ENCODE measurements around the gene FKBP2. TPM values are rescaled to one million over a fixed set of nuclear protein-coding genes. Genes with fewer than 3 reads are reported as not detected.

The FKBP2 gene
- total and polyA plus RNA-seq, 2 of the 13 experiments (the other 11 are each of a cell fraction or from before 2014, with no cell fraction given), result 30.1 to 53.3 TPM

DNA sequence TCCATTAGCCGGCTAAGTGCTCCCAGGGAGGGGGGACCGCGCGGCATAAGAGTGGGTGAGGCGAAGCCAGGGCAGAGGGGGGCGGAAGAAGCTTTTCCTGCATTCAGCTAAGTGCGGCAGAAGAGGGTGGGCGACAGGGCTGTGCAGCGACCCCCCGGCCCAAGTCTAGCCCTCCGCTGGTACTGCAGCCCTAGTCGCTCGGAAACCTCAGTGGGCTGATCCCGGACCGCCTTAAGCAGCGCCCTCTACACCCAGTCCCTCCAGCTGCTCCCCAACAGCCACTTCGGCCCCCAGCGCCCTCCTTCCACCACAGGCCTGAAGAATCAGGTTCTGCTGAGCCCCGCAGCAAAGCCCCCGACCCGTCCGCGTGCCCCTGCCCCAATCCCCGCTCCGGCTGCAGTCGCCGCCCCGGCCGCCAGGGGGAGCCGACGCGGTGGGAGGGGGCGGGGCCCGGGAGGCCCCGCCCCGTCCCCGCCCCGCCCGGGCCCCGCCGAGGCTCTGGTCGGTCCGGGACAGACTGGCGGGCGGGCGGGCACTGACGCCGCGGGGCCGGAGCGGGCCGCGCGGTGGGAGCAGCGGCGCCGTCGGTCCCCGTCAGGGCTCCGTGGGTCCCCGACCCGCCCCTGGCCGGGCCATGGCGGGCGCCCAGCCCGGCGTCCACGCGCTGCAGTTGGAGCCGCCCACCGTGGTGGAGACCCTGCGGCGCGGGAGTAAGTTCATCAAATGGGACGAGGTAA lies 10.3 kb downstream of the FKBP2 start, which contains the start of gene PLCB3 (continued):
- TF ChIP-seq, protein P1, sequence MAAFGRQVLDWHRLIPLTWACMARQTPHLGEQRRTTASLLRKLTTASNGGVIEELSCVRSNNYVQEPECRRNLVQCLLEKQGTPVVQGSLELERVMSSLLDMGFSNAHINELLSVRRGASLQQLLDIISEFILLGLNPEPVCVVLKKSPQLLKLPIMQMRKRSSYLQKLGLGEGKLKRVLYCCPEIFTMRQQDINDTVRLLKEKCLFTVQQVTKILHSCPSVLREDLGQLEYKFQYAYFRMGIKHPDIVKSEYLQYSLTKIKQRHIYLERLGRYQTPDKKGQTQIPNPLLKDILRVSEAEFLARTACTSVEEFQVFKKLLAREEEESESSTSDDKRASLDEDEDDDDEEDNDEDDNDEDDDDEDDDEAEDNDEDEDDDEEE (CRISPR knock-in tag; IDR thresholded peaks at IDR 0.05), result no peak
- TF ChIP-seq ZNF678 (CRISPR knock-in tag; IDR thresholded peaks at IDR 0.05) (no peak), TCF7 (IDR thresholded peaks at IDR 0.05; ENCODE audit: low read depth) (no peak), NFKB2 (CRISPR knock-in tag; IDR thresholded peaks at IDR 0.05; ENCODE audit: borderline replicate concordance) (peak; percentile 57; the same call in 1 of the 2 replicates), ZNF350 (CRISPR knock-in tag; IDR thresholded peaks at IDR 0.05; ENCODE audit: borderline replicate concordance, low read depth) (no peak), MIER2 (CRISPR knock-in tag; IDR thresholded peaks at IDR 0.05) (no peak), MAFF (IDR thresholded peaks at IDR 0.05; ENCODE audit: low read depth, low read length) (no peak), ARNTL (CRISPR knock-in tag; IDR thresholded peaks at IDR 0.05) (0 out of 2 replicates have a peak, but pooled peaks have one; percentile 27), ZFP41 (CRISPR knock-in tag; IDR thresholded peaks at IDR 0.05; ENCODE audit: borderline replicate concordance) (no peak), POLR2AphosphoS5 (IDR thresholded peaks at IDR 0.05; ENCODE audit: low read depth, low read length) (0 out of 2 replicates have a peak, but pooled peaks have one; percentile 23), MYC (CRISPR knock-in tag; IDR thresholded peaks at IDR 0.05; ENCODE audit: borderline replicate concordance) (peak; percentile 36; the same call in 1 of the 2 replicates), ZFX (CRISPR knock-in tag; IDR thresholded peaks at IDR 0.05; ENCODE audit: low read depth) (peak; percentile 40), XRCC5 (optimal IDR thresholded peaks at IDR 0.05; ENCODE audit: low read length) (no peak), MAZ (IDR thresholded peaks at IDR 0.05; ENCODE audit: borderline replicate concordance, low read depth, low read length) (peak; percentile 61; the same call in 1 of the 2 replicates), MAZ (CRISPR knock-in tag; IDR thresholded peaks at IDR 0.05; ENCODE audit: low read depth) (peak; percentile 61; the same call in 1 of the 2 replicates), ZFY (CRISPR knock-in tag; IDR thresholded peaks at IDR 0.05) (peak; percentile 62), BORCS8-MEF2B (CRISPR knock-in tag; IDR thresholded peaks at IDR 0.05) (no peak), ZNF446 (CRISPR knock-in tag; IDR thresholded peaks at IDR 0.05) (no peak), ZNF326 (CRISPR knock-in tag; IDR thresholded peaks at IDR 0.05; ENCODE audit: borderline replicate concordance) (no peak), ZNF619 (CRISPR knock-in tag; IDR thresholded peaks at IDR 0.05) (no peak), FOSL2 (CRISPR knock-in tag; IDR thresholded peaks at IDR 0.05) (no peak), RFXAP (CRISPR knock-in tag; IDR thresholded peaks at IDR 0.05; ENCODE audit: borderline replicate concordance) (0 out of 2 replicates have a peak, but pooled peaks have one; percentile 42), MEIS2 (CRISPR knock-in tag; IDR thresholded peaks at IDR 0.05) (no peak), SAP130 (CRISPR knock-in tag; IDR thresholded peaks at IDR 0.05; ENCODE audit: low read depth) (peak; percentile 15; the same call in 1 of the 2 replicates), KDM3A (CRISPR knock-in tag; IDR thresholded peaks at IDR 0.05; ENCODE audit: low read depth) (no peak)
- TF ChIP-seq, protein P2, sequence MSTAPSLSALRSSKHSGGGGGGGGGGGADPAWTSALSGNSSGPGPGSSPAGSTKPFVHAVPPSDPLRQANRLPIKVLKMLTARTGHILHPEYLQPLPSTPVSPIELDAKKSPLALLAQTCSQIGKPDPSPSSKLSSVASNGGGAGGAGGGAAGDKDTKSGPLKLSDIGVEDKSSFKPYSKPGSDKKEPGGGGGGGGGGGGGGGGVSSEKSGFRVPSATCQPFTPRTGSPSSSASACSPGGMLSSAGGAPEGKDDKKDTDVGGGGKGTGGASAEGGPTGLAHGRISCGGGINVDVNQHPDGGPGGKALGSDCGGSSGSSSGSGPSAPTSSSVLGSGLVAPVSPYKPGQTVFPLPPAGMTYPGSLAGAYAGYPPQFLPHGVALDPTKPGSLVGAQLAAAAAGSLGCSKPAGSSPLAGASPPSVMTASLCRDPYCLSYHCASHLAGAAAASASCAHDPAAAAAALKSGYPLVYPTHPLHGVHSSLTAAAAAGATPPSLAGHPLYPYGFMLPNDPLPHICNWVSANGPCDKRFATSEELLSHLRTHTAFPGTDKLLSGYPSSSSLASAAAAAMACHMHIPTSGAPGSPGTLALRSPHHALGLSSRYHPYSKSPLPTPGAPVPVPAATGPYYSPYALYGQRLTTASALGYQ (CRISPR knock-in tag; IDR thresholded peaks at IDR 0.05), result no peak

Measured in HepG2 (cell line).